Bronchial epithelial cell (primary cell): ENCODE results near the gene GYPE. TPM values are rescaled to one million over a fixed set of nuclear protein-coding genes. Genes with fewer than 3 reads are reported as not detected.
A peak's percentile ranks its signal among the peaks of the same experiment; 100 is the strongest.
"Not testable (repeated sequence)": the region's sequence is repeated elsewhere in the genome, so short reads cannot be mapped to it uniquely, and the experiment has no call there.

Experiments
- DNase-seq: peaks from one replicate; pipeline ENCODE4 v3.0.0-alpha.2; 2010; ENCODE audit warnings: low read depth
- FAIRE-seq: peaks from 2 replicates; lab custom pipeline; 2011; peaks lifted over from hg19 to GRCh38; lab: Jason Lieb, UNC
- H3K27me3 ChIP-seq: 2 replicates; pipeline ENCODE4 v1.5.1; 2011; ENCODE audit warnings: low read length; ENCODE audit not compliant: control insufficient read depth, insufficient read depth
- H3K36me3 ChIP-seq: 2 replicates; pipeline ENCODE4 v1.5.1; 2011; ENCODE audit warnings: low read length; ENCODE audit not compliant: control insufficient read depth, insufficient read depth
- H3K4me3 ChIP-seq: 2 replicates; pipeline ENCODE4 v1.5.1; 2011; ENCODE audit warnings: mild to moderate bottlenecking, low read depth, low read length, control low read depth
- total RNA-seq: library from RNA; depleted of rRNA; stranded (reverse); fragments of >200 nt; gene quantifications from 2 replicates; pipeline ENCODE4 v1.2.1, GENCODE V29; 2014
- TF ChIP-seq, protein P1 (sequence below): IDR thresholded peaks from 2 replicates; pipeline ENCODE4 v1.5.1; 2011; ENCODE audit warnings: mild to moderate bottlenecking, moderate library complexity, low read length, control low read depth, inconsistent platforms; ENCODE audit not compliant: insufficient read depth, severe bottlenecking

Gene GYPE
- total RNA-seq: not detected in 2 replicates

DNA sequence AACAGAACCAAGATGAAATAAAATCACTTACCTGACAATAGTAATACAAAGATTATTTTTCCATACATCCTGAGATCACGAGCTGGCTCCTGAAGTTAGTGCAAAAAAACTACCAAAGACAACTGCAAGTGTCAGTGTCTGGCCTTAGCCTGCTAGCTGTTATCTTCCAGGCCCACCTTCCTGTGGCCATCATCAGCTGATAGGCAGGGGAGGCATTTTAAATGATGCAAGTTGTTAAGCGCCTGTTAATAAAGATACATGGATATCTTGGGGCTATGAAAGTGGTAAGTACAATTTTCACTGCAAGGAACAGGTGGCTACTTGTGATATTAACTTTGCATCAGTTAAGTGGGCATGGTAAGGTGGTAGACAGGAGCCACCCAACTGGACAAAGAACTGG lies at the start of gene GYPE:
Gene GYPE (minus strand): TSS at position 120 of the 400 bp plus-strand sequence. CDS start 52 bp downstream, at position 68.
- H3K4me3 ChIP-seq, DNase-seq, FAIRE-seq, H3K27me3 ChIP-seq, H3K36me3 ChIP-seq: not testable (repeated sequence)

DNA sequence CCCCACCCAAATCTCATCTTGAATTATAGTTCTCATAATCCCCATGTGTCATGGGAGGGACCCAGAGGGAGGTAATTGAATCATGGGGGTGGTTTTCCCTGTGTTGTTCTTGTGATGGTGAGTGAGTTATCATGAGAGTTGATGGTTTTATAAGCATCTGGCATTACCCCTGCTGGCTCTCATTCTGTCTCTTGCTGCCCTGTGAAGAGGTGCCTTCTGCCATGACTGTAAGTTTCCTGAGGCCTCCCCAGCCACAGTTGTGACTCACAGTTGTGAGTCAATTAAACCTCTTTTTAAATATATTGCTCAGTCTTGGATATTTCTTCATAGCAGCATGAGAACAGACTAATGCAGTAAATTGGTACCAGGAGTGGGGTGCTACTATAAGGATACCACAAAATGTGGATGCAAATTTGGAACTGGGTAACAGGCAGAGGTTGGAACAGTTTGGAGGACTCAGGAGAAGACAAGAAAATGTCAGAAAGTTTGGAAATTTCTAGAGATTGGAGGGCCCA lies 46.2 kb upstream of the GYPE start:
- not testable (repeated sequence) for H3K36me3 ChIP-seq, H3K4me3 ChIP-seq, FAIRE-seq, H3K27me3 ChIP-seq, DNase-seq

DNA sequence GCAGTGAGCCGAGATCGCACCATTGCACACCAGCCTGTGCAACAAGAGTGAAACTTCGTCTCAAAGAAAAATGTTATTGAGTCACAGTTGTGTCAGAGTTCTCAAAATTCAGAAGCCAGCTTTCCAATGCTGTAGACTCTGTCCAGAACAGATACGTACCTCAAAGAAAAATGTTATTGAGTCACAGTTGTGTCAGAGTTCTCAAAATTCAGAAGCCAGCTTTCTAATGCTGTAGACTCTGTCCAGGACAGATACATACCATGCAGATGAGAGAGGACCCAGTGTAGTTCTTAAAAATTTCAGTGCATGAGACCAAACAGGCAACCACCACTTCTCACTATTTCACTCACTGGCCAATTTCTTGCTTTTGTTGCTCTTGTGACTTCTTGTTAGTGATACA lies 45.6 kb upstream of the GYPE start:
- not testable (repeated sequence) for FAIRE-seq, H3K4me3 ChIP-seq, H3K36me3 ChIP-seq, DNase-seq, H3K27me3 ChIP-seq

GRCh38 chr4:143950185-143950584 lies 44.8 kb upstream of the GYPE start:
- H3K27me3 ChIP-seq, H3K36me3 ChIP-seq, DNase-seq, H3K4me3 ChIP-seq, FAIRE-seq: not testable (repeated sequence)

DNA sequence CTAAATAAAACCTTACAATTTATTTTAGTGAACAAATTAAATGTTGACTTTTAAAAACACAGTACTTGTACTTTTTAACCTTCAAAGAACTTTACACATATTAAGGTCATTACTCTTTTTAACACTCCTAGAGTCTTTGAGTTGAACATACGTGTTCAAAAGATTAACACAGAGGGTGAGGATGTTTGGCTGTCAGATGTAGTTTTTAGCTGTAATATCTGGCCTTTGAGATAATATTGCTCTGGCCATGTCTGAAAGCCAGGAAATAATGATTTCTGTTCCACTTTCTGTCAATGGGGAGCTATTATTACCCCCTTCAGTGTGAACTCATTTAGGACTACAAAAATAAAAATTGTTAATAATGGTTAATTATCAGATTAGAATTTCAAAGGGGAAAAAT lies 42.1 kb upstream of the GYPE start:
- not testable (repeated sequence) for H3K27me3 ChIP-seq, DNase-seq, H3K36me3 ChIP-seq, H3K4me3 ChIP-seq, FAIRE-seq

DNA sequence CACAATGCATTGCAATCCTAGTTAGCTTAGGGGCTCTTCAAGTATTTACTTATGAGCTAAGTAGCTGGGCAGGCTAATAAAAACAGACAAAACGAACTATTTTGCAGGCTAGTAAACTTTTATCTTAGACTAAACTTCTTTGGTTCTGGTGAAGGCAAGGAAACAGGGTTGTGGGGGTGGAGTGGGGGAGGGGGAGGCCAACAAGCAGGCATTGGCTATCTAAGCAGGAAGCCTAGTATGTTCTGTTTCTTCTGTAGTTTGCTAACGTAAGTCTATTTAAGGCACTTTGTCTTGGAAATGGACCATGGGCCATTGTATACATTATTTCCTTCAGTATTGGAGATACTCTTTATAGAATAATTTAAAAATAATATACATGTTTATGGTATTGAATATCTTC lies 35.3 kb upstream of the GYPE start:
- H3K27me3 ChIP-seq, H3K36me3 ChIP-seq, DNase-seq, H3K4me3 ChIP-seq, FAIRE-seq: not testable (repeated sequence)

DNA sequence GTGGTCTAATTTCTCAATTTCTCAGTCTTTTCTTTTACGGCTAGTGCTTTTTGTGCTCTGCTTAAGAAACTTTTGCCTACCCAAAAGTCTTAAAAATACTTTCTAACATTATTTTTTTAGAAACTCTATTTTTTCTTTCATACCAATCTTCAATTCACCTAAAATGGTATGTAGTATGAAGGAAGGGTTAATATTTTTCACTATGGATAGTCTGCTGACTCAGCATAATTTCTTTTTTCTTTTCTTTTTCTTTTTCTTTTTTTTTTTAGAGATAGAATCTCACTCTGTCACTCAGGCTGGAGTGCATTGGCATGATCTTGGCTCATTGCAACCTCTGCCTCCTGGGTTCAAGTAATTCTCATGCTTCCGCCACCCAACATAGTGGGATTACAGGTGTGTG lies 34.2 kb upstream of the GYPE start:
- TF ChIP-seq, protein P1, sequence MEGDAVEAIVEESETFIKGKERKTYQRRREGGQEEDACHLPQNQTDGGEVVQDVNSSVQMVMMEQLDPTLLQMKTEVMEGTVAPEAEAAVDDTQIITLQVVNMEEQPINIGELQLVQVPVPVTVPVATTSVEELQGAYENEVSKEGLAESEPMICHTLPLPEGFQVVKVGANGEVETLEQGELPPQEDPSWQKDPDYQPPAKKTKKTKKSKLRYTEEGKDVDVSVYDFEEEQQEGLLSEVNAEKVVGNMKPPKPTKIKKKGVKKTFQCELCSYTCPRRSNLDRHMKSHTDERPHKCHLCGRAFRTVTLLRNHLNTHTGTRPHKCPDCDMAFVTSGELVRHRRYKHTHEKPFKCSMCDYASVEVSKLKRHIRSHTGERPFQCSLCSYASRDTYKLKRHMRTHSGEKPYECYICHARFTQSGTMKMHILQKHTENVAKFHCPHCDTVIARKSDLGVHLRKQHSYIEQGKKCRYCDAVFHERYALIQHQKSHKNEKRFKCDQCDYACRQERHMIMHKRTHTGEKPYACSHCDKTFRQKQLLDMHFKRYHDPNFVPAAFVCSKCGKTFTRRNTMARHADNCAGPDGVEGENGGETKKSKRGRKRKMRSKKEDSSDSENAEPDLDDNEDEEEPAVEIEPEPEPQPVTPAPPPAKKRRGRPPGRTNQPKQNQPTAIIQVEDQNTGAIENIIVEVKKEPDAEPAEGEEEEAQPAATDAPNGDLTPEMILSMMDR: no peak
- H3K4me3 ChIP-seq: no peak overlapping the region
- FAIRE-seq: no peak
- DNase-seq: no peak
- no peaks in the 10 kb centered on the region for H3K36me3 ChIP-seq
- no peaks in the 10 kb centered on the region for H3K27me3 ChIP-seq

GRCh38 chr4:143938890-143939289 lies 33.5 kb upstream of the GYPE start:
- not testable (repeated sequence) for DNase-seq, H3K27me3 ChIP-seq, H3K36me3 ChIP-seq, H3K4me3 ChIP-seq
- peak; percentile 23 for FAIRE-seq

- H3K27me3 ChIP-seq: no peaks in the 10 kb centered on the region
- no peak for DNase-seq
- TF ChIP-seq, protein P1: no peak
- FAIRE-seq: no peak
- H3K4me3 ChIP-seq: no peak overlapping the region
- H3K36me3 ChIP-seq: no peaks in the 10 kb centered on the region
These were observed 15.8 kb upstream of the GYPE start for GRCh38 chr4:143921181-143921580.

DNA sequence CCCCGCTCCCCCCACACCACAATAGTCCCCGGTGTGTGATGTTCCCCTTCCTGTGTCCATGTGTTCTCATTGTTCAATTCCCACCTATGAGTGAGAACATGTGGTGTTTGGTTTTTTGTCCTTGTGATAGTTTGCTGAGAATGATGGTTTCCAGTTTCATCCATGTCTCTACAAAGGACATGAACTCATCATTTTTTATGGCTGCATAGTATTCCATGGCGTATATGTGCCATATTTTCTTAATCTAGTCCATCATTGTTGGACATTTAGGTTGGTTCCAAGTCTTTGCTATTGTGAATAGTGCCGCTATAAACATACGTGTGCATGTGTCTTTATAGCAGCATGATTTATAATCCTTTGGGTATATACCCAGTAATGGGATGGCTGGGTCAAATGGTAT lies 11.1 kb upstream of the GYPE start:
- H3K36me3 ChIP-seq, FAIRE-seq, DNase-seq, H3K27me3 ChIP-seq, H3K4me3 ChIP-seq: not testable (repeated sequence)

GRCh38 chr4:143912478-143912877 lies 7.1 kb upstream of the GYPE start:
- not testable (repeated sequence) for H3K36me3 ChIP-seq, H3K4me3 ChIP-seq, DNase-seq, FAIRE-seq, H3K27me3 ChIP-seq

DNA sequence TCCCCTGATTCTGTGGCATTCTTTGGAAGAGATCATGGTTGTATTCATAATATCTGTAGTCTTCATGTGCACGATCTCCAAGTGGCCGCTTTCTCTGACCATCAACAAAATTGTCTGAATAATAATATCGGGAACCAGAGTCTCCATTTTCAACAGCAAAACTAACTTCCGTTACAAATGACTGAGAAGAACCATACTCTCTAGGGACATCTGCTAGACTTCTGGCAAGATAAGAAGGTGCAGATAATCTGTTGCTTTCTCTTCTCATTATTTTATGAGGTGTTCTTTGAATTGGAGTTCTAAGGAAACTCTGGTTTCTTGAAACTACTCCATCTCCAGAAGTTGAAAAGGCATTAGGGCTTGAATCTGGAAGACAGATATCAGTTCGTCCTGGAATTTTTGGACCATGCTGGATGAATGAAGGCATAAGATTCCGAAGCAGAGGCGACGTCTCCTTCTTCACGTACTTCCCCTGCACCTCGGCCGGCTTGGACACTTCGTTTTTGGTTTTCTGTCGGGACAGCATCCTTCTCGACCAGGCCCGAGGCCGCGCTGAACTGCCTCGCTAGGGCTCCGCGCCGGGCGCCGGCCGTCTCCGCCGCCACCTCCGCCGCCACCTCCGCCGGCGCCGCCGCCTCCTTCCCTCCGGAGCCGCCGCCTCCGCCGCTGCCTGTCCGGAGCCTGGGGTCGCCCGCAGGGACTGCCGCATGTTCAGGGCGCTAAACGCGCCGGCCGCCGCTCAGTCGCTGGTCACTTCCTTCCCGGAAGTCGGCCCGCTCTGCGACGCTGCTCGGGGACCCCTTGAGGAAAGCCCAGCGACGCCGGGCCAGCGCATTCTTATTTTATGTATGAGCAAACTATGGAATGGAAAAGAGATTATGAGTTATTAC lies 6.4 kb upstream of the GYPE start:
- FAIRE-seq, DNase-seq, H3K27me3 ChIP-seq, H3K36me3 ChIP-seq: not testable (repeated sequence)
- peak overlapping the region; percentile 23 for H3K4me3 ChIP-seq
